WTC11 (cell line): ENCODE results near the gene INF2. TPM values are rescaled to one million over a fixed set of nuclear protein-coding genes. Genes with fewer than 3 reads are reported as not detected.
"Not testable (repeated sequence)": the region's sequence is repeated elsewhere in the genome, so short reads cannot be mapped to it uniquely, and the experiment has no call there.

ENCODE experiments used
- ATAC-seq: fragments of 200-7000 bp; cut with Tn5 transposase; 2 replicates; pipeline ENCODE4 v1.10.0; 2021; ENCODE audit warnings: mild to moderate bottlenecking, moderate library complexity
- CTCF ChIA-PET: fragments of 300-600 bp; sonication (Branson Sonifier 250); formaldehyde crosslinking; loops from one replicate; lab custom pipeline; 2021; ENCODE audit warnings: antibody characterized with exemption; lab: Charles Lee
- POLR2A ChIA-PET: fragments of 350-600 bp; sonication (Branson Sonifier 250); formaldehyde crosslinking; loops from one replicate; lab custom pipeline; 2021; ENCODE audit warnings: antibody characterized with exemption; lab: Charles Lee
- DNase-seq: peaks from one replicate; pipeline ENCODE4 v3.0.0; 2021; ENCODE audit warnings: low spot score
- H3K27ac Mint-ChIP-seq: 2 replicates; pipeline ENCODE4 v1.8.0; 2021; ENCODE audit warnings: mixed read lengths
- H3K27me3 Mint-ChIP-seq: 2 replicates; pipeline ENCODE4 v1.8.0; 2021; ENCODE audit warnings: low read depth, mild to moderate bottlenecking, moderate library complexity, mixed read lengths
- H3K36me3 Mint-ChIP-seq: 2 replicates; pipeline ENCODE4 v1.8.0; 2021; ENCODE audit warnings: mixed read lengths
- H3K4me1 Mint-ChIP-seq: 2 replicates; pipeline ENCODE4 v1.8.0; 2022; ENCODE audit warnings: mixed read lengths
- H3K4me3 Mint-ChIP-seq: 2 replicates; pipeline ENCODE4 v1.8.0; 2021; ENCODE audit warnings: mild to moderate bottlenecking, moderate library complexity, mixed read lengths
- H3K9me3 Mint-ChIP-seq: 2 replicates; pipeline ENCODE4 v1.8.0; 2021; ENCODE audit warnings: mixed read lengths
- ATF1 ChIP-seq: sonication (generic); formaldehyde crosslinking; IDR thresholded peaks from 2 replicates; pipeline ENCODE4 v1.8.1; 2023; ENCODE audit warnings: mild to moderate bottlenecking, moderate library complexity, missing genetic modification reagents
- ETV6 ChIP-seq: sonication (generic); formaldehyde crosslinking; IDR thresholded peaks from 2 replicates; pipeline ENCODE4 v1.8.1; 2022; ENCODE audit warnings: mild to moderate bottlenecking, missing genetic modification reagents
- FOXP1 ChIP-seq: sonication (generic); formaldehyde crosslinking; IDR thresholded peaks from 2 replicates; pipeline ENCODE4 v1.8.0; 2022; ENCODE audit warnings: missing genetic modification reagents, mild to moderate bottlenecking, moderate library complexity, borderline replicate concordance
- GABPB1 ChIP-seq: sonication (generic); formaldehyde crosslinking; IDR thresholded peaks from 2 replicates; pipeline ENCODE4 v1.8.1; 2023; ENCODE audit warnings: mild to moderate bottlenecking, missing genetic modification reagents
- IRF2 ChIP-seq: sonication (generic); formaldehyde crosslinking; IDR thresholded peaks from 2 replicates; pipeline ENCODE4 v1.8.0; 2022; ENCODE audit warnings: low read depth, missing genetic modification reagents, borderline replicate concordance
- JAZF1 ChIP-seq: fragments of 250-450 bp; sonication (Bioruptor Pico); IDR thresholded peaks from 2 replicates; pipeline ENCODE4 v1.9.0; 2021; ENCODE audit warnings: moderate library complexity, mild to moderate bottlenecking, inconsistent platforms
- MYBL2 ChIP-seq: sonication (generic); formaldehyde crosslinking; IDR thresholded peaks from 2 replicates; pipeline ENCODE4 v1.8.1; 2023; ENCODE audit warnings: mild to moderate bottlenecking, moderate library complexity, missing genetic modification reagents
- NFATC4 ChIP-seq: fragments of 250-450 bp; sonication (Bioruptor Pico); IDR thresholded peaks from 2 replicates; pipeline ENCODE4 v1.9.0; 2021; ENCODE audit warnings: mild to moderate bottlenecking
- PRRX2 ChIP-seq: fragments of 250-450 bp; sonication (Bioruptor Pico); IDR thresholded peaks from 2 replicates; pipeline ENCODE4 v1.8.0; 2021; ENCODE audit warnings: mild to moderate bottlenecking
- SP1 ChIP-seq: sonication (generic); formaldehyde crosslinking; conservative IDR thresholded peaks from 2 replicates; pipeline ENCODE4 v1.8.1; 2022; ENCODE audit warnings: missing genetic modification reagents
- TEAD1 ChIP-seq: sonication (generic); formaldehyde crosslinking; IDR thresholded peaks from 2 replicates; pipeline ENCODE4 v1.8.0; 2022; ENCODE audit warnings: mild to moderate bottlenecking, missing genetic modification reagents
- ZNF263 ChIP-seq: sonication (generic); formaldehyde crosslinking; IDR thresholded peaks from 2 replicates; pipeline ENCODE4 v1.8.1; 2022; ENCODE audit warnings: low read depth, mild to moderate bottlenecking, moderate library complexity, missing genetic modification reagents
- total RNA-seq: library from RNA; stranded (reverse); gene quantifications from 3 replicates; pipeline ENCODE4 v1.2.3, GENCODE V29; 2021
- TF ChIP-seq, protein P1 (sequence below): sonication (generic); formaldehyde crosslinking; IDR thresholded peaks from 2 replicates; pipeline ENCODE4 v1.8.1; 2023; ENCODE audit warnings: mild to moderate bottlenecking, missing genetic modification reagents
- TF ChIP-seq, protein P2 (sequence below): sonication (generic); formaldehyde crosslinking; conservative IDR thresholded peaks from 2 replicates; pipeline ENCODE4 v1.8.1; 2023; ENCODE audit warnings: mild to moderate bottlenecking, low read depth, missing genetic modification reagents, moderate library complexity
- TF ChIP-seq, protein P3 (sequence below): sonication (generic); formaldehyde crosslinking; IDR thresholded peaks from 2 replicates; pipeline ENCODE4 v1.8.1; 2022; ENCODE audit warnings: mild to moderate bottlenecking, moderate library complexity, missing genetic modification reagents
- TF ChIP-seq, protein P4 (sequence below): sonication (generic); formaldehyde crosslinking; IDR thresholded peaks from 2 replicates; pipeline ENCODE4 v1.8.1; 2023; ENCODE audit warnings: mild to moderate bottlenecking, missing genetic modification reagents, moderate library complexity
- TF ChIP-seq, protein P5 (sequence below): sonication (generic); formaldehyde crosslinking; IDR thresholded peaks from 2 replicates; pipeline ENCODE4 v1.8.0; 2022; ENCODE audit warnings: mild to moderate bottlenecking, missing genetic modification reagents

Gene INF2
- total RNA-seq, 1 experiment from 2014 or later, result 82.4 TPM

DNA sequence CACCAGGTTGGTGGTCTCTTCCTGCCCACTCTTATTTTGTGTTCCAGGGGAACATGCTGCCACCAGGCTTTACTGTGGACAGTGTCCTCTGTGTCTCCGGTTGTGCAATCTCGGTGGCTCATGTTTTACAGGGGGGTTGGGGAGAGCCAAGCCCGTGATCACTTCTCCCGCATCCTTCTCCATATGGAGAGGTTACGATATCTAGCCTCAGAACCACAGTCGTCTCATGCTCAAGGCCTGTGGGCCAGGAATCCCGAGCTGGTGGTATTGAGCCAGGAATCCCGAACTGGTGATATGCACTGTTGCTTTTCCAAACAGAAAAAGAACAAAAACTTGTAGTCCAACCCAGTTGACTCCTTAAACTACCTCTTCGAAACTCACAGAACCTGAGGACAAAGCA, 37.0 kb upstream of the INF2 start (continued):
- TF ChIP-seq ZNF263 (CRISPR knock-in tag), result no peak
- TF ChIP-seq FOXP1 (CRISPR knock-in tag), result no peak
- TF ChIP-seq, protein P1, sequence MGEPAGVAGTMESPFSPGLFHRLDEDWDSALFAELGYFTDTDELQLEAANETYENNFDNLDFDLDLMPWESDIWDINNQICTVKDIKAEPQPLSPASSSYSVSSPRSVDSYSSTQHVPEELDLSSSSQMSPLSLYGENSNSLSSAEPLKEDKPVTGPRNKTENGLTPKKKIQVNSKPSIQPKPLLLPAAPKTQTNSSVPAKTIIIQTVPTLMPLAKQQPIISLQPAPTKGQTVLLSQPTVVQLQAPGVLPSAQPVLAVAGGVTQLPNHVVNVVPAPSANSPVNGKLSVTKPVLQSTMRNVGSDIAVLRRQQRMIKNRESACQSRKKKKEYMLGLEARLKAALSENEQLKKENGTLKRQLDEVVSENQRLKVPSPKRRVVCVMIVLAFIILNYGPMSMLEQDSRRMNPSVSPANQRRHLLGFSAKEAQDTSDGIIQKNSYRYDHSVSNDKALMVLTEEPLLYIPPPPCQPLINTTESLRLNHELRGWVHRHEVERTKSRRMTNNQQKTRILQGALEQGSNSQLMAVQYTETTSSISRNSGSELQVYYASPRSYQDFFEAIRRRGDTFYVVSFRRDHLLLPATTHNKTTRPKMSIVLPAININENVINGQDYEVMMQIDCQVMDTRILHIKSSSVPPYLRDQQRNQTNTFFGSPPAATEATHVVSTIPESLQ (CRISPR knock-in tag), result no peak
- no peak for TF ChIP-seq NFATC4 (CRISPR knock-in tag)

DNA sequence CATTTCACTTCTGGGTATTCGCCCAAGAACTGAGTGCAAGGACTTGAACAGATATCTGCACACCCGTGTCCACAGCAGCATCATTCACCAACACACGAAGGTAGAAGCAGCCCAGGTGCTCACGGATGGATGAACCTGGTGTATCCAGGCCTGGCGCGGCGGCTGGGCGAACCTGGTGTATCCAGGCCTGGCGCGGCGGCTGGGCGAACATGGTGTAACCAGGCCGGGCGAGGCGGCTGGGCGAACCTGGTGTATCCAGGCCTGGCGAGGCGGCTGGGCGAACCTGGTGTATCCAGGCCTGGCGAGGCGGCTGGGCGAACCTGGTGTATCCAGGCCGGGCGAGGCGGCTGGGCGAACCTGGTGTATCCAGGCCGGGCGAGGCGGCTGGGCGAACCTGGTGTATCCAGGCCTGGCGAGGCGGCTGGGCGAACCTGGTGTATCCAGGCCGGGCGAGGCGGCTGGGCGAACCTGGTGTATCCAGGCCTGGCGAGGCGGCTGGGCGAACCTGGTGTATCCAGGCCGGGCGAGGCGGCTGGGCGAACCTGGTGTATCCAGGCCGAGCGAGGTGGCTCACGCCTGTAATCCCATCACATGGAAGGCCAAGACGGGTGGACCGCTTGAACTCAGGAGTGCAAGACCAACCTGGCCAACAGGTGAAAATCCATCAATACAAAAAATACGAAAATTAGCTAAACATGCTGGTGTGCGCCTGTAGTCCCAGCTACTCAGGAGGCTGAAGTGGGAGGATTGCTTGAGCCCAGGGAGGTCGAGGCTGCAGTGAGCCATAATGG, 36.1 kb upstream of the INF2 start:
- DNase-seq, H3K27ac Mint-ChIP-seq, POLR2A ChIA-PET, H3K4me1 Mint-ChIP-seq, ATAC-seq, H3K4me3 Mint-ChIP-seq: not testable (repeated sequence)
- Mint-ChIP-seq H3K27me3 (peaks cover 45% of the 10 kb centered on the region), H3K36me3 (peaks cover 19% of the 10 kb centered on the region), H3K9me3 (peaks cover 25% of the 10 kb centered on the region)
- CTCF ChIA-PET, result interaction anchor here (1.8 to 2.2 kb wide), 2 partner anchors 12 to 30 kb away, joined by 12 to 13 read pairs; no protein-coding TSS in a partner anchor

DNA sequence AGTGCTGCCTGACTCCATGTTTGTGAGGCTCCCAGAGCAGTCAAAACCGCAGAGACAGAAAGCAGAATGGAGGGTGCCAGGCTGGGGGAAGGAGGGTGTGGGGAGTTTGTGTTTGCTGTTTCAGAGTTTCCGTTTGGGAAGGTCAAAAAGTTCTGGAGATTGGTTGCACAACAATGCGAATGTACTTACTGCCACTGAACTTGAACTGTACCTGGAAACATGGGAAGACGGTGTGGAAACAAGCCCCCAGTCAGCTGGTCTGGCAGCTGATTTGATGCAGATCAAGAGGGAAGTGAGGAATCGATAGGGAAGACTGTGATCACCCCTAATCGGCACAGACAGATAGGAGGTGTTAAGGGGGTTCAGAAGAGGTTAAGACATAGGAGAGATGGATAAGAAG, 35.3 kb upstream of the INF2 start:
- H3K4me3 Mint-ChIP-seq, result no peak overlapping the region
- no peaks in the 10 kb centered on the region for H3K4me1 Mint-ChIP-seq
- DNase-seq (no peak), ATAC-seq (no peak)
- peaks cover 19% of the 10 kb centered on the region for H3K36me3 Mint-ChIP-seq
- H3K27me3 Mint-ChIP-seq, result peaks cover 45% of the 10 kb centered on the region
- CTCF ChIA-PET, result no interaction called here
- POLR2A ChIA-PET, result no interaction called here
- no peak for TF ChIP-seq SP1 (CRISPR knock-in tag)
- TF ChIP-seq ATF1 (CRISPR knock-in tag), result no peak
- no peak for TF ChIP-seq JAZF1 (CRISPR knock-in tag)
- TF ChIP-seq PRRX2 (CRISPR knock-in tag), result no peak
- TF ChIP-seq ETV6 (CRISPR knock-in tag), result no peak
- no peak for TF ChIP-seq TEAD1 (CRISPR knock-in tag)
- TF ChIP-seq GABPB1 (CRISPR knock-in tag), result 0 out of 2 replicates have a peak, but pooled peaks have one; percentile 23
- no peak overlapping the region for H3K27ac Mint-ChIP-seq
- peaks cover 25% of the 10 kb centered on the region for H3K9me3 Mint-ChIP-seq

DNA sequence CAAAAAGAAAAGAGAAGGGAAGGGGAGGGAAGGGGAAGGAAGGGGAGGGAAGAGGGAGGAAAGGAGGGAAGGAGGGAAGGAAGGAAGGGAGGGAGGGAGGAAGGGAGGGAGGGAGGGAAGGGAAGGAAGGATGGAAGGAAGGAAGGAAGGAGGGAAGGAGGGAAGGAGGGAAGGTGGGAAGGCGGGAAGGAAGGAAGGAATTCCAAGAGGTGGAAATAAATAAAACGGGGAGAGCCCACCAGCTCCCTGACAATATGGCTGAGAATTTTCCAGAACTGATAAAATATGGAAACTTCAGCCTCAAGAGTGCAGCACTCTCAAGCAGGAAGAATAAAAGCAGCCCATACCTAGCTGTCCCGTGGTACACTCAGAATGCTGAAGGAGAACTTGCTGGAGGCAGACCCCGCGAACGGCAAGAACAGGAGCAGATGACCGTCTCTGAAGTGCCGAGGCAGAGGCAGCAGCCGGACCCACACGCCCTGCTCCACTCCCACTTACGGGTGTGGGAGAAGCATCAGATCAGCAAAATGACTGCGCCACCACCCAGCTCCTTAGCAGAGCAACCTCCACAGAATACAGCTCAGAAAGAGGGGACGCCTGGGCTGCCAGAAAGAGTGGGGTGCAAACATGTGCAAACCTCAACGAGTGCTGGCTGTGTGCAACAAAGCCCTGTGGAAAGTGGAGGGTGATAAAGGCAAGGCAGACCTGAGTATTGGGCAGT, 34.1 kb upstream of the INF2 start:
- no peaks in the 10 kb centered on the region for H3K4me1 Mint-ChIP-seq
- H3K27me3 Mint-ChIP-seq, result peaks cover 36% of the 10 kb centered on the region
- H3K4me3 Mint-ChIP-seq, result no peak overlapping the region
- ATAC-seq, result no peak
- POLR2A ChIA-PET, result interaction anchor here (1.0 kb wide), 1 partner anchor 11 kb away, joined by 3 read pairs; no protein-coding TSS in a partner anchor
- H3K27ac Mint-ChIP-seq, result no peak overlapping the region
- CTCF ChIA-PET, result interaction anchor here (0.8 to 1.5 kb wide), 3 partner anchors 10 to 76 kb away, joined by 3 to 4 read pairs (median 3); no protein-coding TSS in a partner anchor
- no peak for DNase-seq
- TF ChIP-seq NFATC4 (CRISPR knock-in tag) (no peak), IRF2 (no peak), SP1 (CRISPR knock-in tag) (no peak), ZNF263 (CRISPR knock-in tag) (no peak), MYBL2 (CRISPR knock-in tag) (no peak)
- TF ChIP-seq, protein P2, sequence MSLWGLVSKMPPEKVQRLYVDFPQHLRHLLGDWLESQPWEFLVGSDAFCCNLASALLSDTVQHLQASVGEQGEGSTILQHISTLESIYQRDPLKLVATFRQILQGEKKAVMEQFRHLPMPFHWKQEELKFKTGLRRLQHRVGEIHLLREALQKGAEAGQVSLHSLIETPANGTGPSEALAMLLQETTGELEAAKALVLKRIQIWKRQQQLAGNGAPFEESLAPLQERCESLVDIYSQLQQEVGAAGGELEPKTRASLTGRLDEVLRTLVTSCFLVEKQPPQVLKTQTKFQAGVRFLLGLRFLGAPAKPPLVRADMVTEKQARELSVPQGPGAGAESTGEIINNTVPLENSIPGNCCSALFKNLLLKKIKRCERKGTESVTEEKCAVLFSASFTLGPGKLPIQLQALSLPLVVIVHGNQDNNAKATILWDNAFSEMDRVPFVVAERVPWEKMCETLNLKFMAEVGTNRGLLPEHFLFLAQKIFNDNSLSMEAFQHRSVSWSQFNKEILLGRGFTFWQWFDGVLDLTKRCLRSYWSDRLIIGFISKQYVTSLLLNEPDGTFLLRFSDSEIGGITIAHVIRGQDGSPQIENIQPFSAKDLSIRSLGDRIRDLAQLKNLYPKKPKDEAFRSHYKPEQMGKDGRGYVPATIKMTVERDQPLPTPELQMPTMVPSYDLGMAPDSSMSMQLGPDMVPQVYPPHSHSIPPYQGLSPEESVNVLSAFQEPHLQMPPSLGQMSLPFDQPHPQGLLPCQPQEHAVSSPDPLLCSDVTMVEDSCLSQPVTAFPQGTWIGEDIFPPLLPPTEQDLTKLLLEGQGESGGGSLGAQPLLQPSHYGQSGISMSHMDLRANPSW (CRISPR knock-in tag), result no peak
- TF ChIP-seq, protein P3, sequence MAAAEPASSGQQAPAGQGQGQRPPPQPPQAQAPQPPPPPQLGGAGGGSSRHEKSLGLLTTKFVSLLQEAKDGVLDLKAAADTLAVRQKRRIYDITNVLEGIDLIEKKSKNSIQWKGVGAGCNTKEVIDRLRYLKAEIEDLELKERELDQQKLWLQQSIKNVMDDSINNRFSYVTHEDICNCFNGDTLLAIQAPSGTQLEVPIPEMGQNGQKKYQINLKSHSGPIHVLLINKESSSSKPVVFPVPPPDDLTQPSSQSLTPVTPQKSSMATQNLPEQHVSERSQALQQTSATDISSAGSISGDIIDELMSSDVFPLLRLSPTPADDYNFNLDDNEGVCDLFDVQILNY (CRISPR knock-in tag), result no peak
- TF ChIP-seq, protein P4, sequence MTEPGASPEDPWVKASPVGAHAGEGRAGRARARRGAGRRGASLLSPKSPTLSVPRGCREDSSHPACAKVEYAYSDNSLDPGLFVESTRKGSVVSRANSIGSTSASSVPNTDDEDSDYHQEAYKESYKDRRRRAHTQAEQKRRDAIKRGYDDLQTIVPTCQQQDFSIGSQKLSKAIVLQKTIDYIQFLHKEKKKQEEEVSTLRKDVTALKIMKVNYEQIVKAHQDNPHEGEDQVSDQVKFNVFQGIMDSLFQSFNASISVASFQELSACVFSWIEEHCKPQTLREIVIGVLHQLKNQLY (CRISPR knock-in tag), result no peak
- TF ChIP-seq, protein P5, sequence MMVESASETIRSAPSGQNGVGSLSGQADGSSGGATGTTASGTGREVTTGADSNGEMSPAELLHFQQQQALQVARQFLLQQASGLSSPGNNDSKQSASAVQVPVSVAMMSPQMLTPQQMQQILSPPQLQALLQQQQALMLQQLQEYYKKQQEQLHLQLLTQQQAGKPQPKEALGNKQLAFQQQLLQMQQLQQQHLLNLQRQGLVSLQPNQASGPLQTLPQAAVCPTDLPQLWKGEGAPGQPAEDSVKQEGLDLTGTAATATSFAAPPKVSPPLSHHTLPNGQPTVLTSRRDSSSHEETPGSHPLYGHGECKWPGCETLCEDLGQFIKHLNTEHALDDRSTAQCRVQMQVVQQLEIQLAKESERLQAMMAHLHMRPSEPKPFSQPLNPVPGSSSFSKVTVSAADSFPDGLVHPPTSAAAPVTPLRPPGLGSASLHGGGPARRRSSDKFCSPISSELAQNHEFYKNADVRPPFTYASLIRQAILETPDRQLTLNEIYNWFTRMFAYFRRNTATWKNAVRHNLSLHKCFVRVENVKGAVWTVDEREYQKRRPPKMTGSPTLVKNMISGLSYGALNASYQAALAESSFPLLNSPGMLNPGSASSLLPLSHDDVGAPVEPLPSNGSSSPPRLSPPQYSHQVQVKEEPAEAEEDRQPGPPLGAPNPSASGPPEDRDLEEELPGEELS (CRISPR knock-in tag), result no peak
- peaks cover 25% of the 10 kb centered on the region for H3K9me3 Mint-ChIP-seq
- H3K36me3 Mint-ChIP-seq, result peaks cover 19% of the 10 kb centered on the region
